Stimulated activated CD4-positive, alpha-beta T cell treated with anti-CD3 and anti-CD28 coated beads, Interleukin-4, amount 100 ng/mL, for 1 hour (primary cell): Measurements from ENCODE around the gene SENP3.
A peak's percentile ranks its signal among the peaks of the same experiment; 100 is the strongest.
"Not testable (repeated sequence)": the region's sequence is repeated elsewhere in the genome, so short reads cannot be mapped to it uniquely, and the experiment has no call there.

ENCODE experiments used
- DNase-seq: peaks from one replicate; pipeline ENCODE4 v3.0.0-alpha.2; 2020

Gene SENP3

GRCh38 chr17:7579001-7579833 is 17.5 kb downstream of the SENP3 start, which contains the start of gene CD68:
TSS of gene CD68 (plus strand) at chr17:7579638. CDS start at chr17:7579678, 40 bp downstream.
- DNase-seq = peak; percentile 70

DNA sequence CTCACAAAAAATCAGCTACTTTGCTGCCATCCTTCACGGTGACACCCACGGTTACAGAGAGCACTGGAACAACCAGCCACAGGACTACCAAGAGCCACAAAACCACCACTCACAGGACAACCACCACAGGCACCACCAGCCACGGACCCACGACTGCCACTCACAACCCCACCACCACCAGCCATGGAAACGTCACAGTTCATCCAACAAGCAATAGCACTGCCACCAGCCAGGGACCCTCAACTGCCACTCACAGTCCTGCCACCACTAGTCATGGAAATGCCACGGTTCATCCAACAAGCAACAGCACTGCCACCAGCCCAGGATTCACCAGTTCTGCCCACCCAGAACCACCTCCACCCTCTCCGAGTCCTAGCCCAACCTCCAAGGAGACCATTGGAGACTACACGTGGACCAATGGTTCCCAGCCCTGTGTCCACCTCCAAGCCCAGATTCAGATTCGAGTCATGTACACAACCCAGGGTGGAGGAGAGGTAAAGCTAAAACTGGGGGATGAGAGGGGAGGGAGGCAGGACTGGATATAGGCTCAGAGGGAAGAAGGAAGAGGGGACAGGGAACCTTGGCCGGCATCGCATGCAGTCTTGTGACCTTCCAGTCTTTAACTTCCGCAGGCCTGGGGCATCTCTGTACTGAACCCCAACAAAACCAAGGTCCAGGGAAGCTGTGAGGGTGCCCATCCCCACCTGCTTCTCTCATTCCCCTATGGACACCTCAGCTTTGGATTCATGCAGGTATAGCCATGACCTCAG is 18.3 kb downstream of the SENP3 start:
- peak; percentile 44 for DNase-seq

DNA sequence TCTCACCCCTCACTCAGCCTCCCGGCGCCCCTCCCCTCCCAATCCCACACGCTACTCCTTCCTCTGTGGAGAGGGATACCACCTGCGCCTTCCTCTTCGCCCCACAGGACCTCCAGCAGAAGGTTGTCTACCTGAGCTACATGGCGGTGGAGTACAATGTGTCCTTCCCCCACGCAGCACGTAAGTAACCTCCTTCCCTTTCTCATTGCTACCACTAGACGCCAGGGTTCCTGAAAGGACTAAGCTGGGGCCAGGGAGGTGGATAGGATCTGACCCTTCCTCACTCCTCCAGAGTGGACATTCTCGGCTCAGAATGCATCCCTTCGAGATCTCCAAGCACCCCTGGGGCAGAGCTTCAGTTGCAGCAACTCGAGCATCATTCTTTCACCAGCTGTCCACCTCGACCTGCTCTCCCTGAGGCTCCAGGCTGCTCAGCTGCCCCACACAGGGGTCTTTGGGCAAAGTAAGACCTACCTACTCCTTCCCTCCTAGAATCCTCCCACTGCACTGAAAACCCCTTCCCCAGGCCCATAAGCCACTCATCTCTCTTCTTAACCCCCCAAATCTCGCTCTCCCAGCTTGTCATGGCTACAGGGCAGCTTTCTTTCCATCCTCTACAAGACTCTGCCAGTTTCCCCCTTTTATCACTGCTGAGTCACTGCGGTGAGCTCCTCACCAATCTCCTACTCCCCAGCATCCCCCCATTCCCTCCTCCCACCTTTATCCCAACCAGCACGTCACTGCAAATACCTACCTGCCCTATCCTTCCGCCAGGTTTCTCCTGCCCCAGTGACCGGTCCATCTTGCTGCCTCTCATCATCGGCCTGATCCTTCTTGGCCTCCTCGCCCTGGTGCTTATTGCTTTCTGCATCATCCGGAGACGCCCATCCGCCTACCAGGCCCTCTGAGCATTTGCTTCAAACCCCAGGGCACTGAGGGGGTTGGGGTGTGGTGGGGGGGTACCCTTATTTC is 19.2 kb downstream of the SENP3 start:
- no peak for DNase-seq

GRCh38 chr17:7582396-7583252 is 20.9 kb downstream of the SENP3 start:
- DNase-seq = no peak

GRCh38 chr17:7583253-7584109 is 21.8 kb downstream of the SENP3 start, which contains the start of gene MPDU1:
TSS of gene MPDU1 (plus strand) at chr17:7583852. CDS start at chr17:7583863, 11 bp downstream.
- peak; percentile 94 for DNase-seq

DNA sequence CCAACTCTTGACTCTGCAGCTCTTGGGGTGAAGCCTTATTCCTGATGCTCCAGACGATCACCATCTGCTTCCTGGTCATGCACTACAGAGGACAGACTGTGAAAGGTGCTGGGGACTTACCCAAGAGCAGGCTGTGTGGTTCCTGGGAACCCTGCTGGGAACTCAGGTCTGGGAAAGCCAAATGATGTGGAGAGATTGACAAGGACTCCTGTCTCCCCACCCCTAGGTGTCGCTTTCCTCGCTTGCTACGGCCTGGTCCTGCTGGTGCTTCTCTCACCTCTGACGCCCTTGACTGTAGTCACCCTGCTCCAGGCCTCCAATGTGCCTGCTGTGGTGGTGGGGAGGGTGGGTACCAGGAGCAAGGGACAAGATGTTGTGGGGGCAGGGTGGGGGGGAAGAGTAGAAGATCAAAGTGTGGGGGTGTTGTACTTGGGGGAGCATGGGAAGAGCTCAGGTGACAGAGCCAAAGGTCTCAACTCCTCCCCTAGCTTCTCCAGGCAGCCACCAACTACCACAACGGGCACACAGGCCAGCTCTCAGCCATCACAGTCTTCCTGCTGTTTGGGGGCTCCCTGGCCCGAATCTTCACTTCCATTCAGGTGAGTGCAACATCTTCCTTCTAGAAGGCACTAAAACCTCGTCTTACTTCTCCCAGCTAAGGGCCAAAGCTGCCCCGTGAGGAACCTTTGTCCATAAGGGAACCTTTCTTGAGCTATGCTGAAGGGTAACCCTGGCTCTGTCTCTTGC is 25.1 kb downstream of the SENP3 start:
- no peak for DNase-seq

DNA sequence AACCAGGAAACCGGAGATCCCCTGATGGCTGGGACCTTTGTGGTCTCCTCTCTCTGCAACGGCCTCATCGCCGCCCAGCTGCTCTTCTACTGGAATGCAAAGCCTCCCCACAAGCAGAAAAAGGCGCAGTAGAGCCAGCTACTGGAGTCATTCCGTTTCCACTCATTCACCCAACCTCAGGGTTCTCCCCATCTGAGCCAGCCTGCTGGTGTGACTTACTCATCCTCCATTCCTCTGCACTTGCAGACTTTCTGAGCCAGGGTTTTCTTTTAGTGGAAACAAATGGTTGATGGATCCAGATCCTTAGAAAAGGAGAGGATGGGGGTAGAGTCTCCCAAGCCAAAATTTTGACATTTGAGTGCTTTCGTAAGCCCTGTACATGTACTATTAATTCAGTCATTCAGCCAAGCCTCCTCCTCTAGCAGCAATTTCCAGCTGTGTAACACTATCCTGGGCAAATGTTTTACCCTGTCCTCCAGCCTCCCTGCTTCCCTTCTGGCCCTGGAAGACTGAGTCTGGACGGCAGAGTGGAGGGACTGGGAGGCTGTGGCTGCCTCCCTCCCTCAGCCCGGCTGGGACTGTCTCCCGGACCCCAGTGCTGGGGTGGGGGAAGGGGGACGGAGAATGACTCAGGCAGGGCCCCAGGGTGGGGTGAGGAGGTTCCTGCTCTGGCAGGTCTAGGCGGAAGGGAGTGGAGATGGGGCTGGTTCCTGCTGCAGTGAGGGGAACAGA is 25.9 kb downstream of the SENP3 start:
- no peak for DNase-seq

DNA sequence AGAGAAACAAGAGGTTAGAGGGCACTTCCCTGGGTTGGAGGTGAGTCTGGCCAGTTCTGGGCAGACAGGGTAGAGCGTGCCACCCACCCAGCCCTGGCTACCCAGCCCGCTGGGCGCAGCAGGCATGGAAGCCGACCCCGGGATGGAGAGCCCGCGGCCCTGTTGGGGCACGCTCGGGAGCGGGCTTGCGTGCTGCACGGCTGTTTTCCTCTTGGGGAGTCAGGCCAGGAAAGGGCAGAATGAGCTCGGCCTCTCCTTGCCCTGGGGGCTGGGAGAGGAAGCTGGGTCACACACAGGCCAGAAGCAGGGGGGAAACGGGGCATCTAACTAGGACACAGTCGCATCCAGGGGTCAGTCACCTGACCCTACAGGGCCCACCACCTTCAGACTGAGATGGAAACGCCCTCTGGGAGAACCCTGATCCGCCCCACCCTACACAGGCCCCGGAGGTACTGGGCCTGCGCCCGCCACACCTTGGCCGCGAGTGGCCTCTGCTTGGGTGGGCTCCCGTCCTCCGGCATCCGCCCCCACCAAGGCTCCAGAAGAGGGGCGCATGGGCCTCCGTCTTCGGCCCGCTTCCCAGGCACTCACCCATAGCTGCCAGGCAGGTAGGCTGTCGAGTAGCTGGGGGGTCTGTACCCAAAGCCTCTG is 27.0 kb downstream of the SENP3 start:
- no peak for DNase-seq

DNA sequence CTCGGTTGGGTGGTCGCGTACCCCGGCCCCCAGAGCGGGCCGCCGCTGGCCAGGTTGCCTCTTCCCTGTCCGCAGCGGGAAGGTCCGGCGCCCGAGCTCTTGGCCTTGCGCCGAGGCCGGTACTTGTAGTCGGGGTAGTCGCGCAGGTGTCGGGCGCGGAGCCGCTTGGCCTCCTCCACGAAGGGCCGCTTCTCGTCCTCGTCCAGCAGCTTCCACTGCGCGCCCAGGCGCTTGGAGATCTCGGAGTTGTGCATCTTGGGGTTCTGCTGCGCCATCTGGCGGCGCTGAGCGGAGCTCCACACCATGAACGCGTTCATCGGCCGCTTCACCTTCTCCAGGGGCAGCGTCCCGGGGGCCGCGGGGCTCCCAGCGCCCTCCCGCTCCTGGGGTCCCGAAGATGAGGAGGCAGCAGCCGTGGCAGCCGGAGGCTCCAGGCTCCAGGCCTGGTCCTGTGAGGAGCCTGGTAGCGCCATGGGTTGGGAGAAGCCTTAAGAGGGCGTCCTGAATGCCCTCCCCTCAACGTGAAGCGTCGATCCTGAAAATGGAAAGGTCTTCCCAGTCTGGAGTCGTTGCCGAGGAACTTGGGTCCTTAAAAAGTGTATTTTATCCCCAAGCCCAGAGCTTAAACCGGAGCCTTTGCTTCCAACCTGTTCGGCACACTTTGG is 27.6 kb downstream of the SENP3 start:
- DNase-seq = peak; percentile 72

- no peak for DNase-seq
Measured at GRCh38 chr17:7589891-7590691, 28.4 kb downstream of the SENP3 start, which contains the start of gene SOX15. TSS of gene SOX15 (minus strand) at chr17:7590094. CDS start at chr17:7589676, 418 bp downstream.

DNA sequence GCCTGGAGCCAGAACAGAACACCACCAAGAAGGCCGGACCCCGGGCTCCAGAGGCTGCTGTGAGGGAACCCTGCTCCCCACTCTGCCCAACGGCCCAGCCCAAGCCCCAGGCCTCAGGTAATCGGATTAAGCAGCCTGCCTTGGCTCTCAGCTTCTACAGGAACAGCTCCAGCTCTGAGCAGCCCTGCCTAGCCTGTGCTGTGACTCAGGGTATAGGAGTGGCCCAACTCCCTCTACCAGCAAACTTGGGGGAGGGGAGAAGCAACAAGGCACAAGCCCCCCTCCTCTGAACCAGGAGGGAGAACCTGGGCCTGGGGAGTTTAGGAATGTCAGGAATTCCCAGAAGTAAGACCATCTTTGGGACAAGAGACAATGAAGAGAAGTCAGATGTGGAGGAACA is 29.0 kb downstream of the SENP3 start:
- DNase-seq = no peak

GRCh38 chr17:7591596-7591995 is 29.9 kb downstream of the SENP3 start:
- no peak for DNase-seq

DNA sequence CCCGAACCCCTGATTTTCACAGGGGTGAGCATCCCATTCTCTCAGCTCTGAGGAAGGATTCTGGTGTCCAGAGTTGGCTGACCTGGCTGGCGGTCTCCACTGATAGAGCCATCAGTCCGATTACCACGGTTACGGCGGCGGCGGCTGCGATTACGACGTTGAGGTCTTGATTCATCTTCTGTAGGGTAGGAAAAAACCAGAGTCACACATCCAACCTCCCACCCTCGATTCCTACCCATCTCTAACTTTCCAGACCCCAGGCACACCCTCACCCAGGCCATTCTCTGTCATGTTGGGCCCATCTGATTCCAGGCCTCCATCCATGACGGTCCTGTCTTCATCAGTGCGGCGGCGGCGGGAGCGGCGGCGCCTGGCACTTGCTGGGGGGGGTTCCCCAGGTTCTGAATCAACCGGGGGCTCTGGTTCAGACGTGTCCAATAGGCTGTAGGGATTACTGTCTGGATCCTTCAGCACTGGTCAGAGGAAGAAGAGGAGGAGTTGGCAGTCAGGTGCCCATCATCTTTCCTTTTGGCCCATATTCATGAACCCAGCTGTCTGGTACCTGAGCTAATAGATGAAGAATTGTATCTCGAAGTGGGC is 30.8 kb downstream of the SENP3 start:
- no peak for DNase-seq

GRCh38 chr17:7593296-7593695 is 31.6 kb downstream of the SENP3 start:
- no peak for DNase-seq

DNA sequence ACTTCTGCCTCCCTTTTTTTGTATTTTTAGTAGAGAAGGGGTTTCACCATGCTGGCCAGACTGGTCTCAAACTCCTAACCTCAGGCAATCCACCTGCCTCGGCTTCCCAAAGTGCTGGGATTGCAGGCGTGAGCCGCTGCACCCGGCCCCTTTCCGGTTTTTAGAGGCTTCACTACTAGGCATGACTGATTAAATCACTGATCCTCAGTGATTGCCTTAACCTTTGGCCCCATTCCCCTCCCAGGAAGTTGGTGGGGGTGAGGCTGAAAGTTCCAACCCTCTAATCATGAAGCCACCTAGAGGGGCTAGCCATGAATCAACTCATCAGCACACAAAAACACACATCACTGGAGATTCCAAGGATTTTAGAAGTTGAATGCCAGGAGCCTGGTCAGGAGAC is 35.8 kb downstream of the SENP3 start:
- DNase-seq = not testable (repeated sequence)

DNA sequence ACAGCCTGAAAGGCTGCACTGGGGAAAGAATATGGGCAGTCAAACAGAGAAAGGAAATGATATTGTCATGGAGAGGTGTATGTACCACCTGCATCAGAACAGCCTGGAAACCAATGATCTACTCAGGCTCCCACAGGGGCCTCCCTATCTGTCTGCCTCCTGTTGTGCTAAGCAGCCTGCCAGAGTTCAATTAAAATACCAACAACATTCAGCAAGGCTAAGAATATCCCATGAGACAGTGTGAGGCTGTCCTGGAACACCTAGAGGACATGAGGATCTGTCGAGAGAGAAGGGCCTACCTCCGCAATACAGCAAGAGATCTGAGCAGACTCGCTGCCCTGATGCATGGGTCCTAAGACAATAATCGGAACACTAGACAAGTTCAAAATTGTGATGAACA is 44.6 kb downstream of the SENP3 start:
- DNase-seq = no peak

- no peak for DNase-seq
Measured at GRCh38 chr17:7610641-7611040, 48.9 kb downstream of the SENP3 start.
